ENCODE data around the gene EFR3B.
"Not testable (repeated sequence)": the region's sequence is repeated elsewhere in the genome, so short reads cannot be mapped to it uniquely, and the experiment has no call there.

EFR3B gene

DNA sequence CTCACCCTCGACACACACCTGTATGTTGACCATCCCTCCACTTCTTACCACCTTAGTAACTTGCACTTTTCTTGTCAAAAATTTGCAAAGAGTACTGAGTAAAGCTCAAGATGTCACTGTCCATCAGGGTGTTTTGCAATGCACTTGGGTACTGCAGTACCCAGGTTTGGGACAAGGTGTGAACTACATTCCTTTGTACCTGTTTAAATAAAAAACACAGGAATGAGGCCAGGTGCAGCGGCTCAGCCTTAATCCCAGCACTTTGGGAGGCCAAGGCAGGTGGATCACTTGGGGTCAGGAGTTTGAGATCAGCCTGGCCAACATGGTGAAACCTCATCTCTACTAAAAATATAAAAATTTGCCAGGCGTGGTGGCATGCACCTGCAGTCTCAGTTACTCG, 98.7 kb downstream of the EFR3B start:
- in situ Hi-C loops (cut with HindIII; ENCODE audit: low sequenced_read_pairs): not testable (repeated sequence)

GRCh38 chr2:25141120-25141519, 99.2 kb downstream of the EFR3B start:
- in situ Hi-C loops (cut with HindIII; ENCODE audit: low sequenced_read_pairs): no loop called here

- in situ Hi-C loops (cut with HindIII; ENCODE audit: low sequenced_read_pairs): no loop called here
Measured at GRCh38 chr2:25145803-25146202, 103.9 kb downstream of the EFR3B start.

DNA sequence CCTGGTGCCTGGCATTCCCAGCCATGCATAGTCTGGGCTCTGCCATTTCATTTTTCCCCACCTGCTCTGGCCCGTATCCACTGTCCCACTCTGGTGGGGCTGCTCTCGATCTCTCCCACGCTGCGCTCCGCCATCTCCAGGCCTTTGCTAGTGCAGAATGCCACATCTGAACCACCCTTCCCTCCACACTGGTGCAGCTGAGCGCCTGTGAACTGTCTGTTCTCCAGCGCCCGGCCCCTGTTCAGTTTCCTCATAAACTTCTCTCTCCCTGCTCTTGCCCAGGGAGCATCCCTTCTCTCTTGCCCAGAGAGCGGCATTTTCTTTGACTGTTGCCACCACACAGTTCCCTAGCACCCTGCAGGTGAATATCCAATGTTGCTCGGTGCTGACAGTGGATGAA, 105.0 kb downstream of the EFR3B start:
- in situ Hi-C loops (cut with HindIII; ENCODE audit: low sequenced_read_pairs): no loop called here

GRCh38 chr2:25149646-25150045, 107.8 kb downstream of the EFR3B start:
- in situ Hi-C loops (cut with HindIII; ENCODE audit: low sequenced_read_pairs): no loop called here

GRCh38 chr2:25150993-25151392, 109.1 kb downstream of the EFR3B start:
- in situ Hi-C loops (cut with HindIII; ENCODE audit: low sequenced_read_pairs): not testable (repeated sequence)

DNA sequence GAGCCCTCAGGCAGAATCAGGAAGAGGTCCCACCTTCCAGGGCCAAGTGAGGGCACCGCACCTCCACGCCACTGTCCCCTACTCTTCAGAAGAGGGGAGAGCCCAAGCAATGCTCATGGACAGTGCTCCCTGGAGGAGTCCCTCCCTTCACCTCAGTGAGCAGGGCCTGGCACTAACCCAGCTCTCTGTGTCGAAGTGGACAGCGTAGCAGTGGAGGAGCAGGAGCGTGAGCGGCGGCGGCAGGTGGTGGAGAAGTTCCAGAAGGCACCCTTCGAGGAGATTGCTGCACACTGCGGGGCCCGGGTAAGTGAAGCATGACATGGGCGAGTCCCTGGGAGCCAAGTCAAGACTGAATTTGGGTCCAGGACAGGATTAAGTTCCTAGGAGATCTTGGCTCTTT, 109.8 kb downstream of the EFR3B start:
- in situ Hi-C loops (cut with HindIII; ENCODE audit: low sequenced_read_pairs): no loop called here

GRCh38 chr2:25155401-25155800, 113.5 kb downstream of the EFR3B start:
- in situ Hi-C loops (cut with HindIII; ENCODE audit: low sequenced_read_pairs): no loop called here

DNA sequence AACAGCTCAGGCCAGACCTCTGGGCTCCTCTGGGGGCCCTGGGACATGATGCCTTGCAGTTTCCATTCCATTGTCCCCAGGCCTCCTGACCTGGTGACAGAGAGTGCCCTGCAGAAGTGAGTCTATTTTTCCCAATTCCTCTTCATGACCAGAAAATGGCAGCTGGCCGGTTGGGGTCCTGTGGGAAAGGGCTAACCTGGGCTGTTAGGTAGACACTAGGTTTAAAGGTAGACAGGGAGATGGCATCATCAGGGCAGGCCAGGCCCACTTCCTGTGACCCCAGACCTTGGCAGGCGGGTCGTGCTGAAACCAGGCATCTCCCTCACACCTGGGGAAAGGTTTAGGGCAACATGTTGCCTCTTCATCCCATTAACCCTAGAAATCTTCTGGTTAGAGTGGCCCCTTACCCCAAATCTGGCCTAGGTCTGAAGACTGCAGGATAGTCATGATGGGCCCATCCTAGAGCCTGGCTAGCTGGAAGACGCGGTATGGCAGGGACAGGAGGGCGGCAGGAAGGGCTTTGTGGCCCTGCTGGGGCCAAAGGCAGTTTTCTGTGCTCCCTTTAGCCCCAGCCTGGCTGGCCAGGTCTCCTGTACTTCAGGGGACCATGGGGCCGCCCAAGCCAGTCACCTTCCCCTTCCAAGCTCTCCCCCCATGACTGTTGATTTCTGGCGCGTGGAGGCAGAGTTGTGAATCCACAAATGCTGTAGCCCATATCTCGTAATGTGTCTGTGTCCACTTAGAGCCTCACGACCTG, 116.4 kb downstream of the EFR3B start:
- in situ Hi-C loops (cut with HindIII; ENCODE audit: low sequenced_read_pairs): no loop called here

DNA sequence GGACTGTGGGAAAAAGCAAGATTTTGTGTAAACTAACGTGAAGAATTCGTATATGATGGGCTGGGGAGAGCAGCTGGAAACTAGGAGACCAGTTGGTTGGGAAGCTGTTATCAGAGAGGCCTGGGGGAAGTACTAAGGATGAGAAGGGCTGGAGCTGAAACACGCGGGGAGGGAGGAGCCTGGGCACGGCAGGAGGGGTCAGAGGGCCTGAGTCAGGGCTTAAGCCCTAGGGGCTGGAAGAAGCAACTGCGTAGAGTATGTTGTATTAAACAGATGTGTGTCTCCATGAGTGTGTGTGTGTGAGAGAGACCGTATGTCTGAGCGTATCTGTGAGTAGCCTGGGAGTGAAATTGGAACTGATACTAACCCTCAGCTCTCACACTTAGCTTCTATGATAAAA, 118.1 kb downstream of the EFR3B start:
- in situ Hi-C loops (cut with HindIII; ENCODE audit: low sequenced_read_pairs): no loop called here

DNA sequence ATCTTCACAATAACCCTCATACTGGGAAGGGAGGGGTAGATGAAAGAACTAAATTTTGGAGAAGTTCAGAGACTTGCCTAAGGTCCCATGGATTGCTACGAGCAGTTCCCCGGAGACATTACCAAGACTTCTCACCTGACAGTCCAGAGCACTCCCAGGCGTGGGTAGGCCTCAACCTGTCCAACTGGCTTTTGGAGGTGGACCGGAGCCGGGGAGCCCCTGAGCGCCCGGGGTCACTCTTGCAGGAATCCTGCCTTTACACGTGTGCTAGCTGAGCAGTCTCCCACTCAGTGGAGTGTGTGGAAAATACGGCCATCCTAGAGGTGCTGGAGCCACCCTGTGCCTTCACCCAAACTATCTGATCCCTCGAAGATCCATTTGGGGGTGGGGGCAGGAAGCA, 118.5 kb downstream of the EFR3B start:
- in situ Hi-C loops (cut with HindIII; ENCODE audit: low sequenced_read_pairs): no loop called here

- in situ Hi-C loops (cut with HindIII; ENCODE audit: low sequenced_read_pairs): no loop called here
Measured at GRCh38 chr2:25161055-25161781, 119.3 kb downstream of the EFR3B start.

DNA sequence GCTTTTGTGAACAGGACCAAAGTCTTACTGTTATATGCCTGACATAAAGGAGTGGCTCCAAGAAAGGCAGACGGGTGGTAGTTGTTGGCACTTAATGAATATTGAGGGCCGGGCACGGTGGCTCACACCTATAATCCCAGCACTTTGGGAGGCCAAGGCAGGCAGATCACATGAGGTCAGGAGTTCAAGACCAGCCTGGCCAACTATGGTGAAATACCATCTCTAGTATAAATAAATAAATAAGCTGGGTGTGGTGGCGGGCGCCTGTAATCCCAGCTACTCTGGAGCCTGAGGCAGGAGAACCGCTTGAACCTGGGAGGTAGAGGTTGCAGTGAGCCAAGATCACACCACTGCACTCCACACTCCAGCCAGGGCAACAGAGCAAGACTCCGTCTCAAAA, 120.2 kb downstream of the EFR3B start:
- in situ Hi-C loops (cut with HindIII; ENCODE audit: low sequenced_read_pairs): not testable (repeated sequence)

- in situ Hi-C loops (cut with HindIII; ENCODE audit: low sequenced_read_pairs): no loop called here
Measured at GRCh38 chr2:25164561-25164960, 122.7 kb downstream of the EFR3B start.

DNA sequence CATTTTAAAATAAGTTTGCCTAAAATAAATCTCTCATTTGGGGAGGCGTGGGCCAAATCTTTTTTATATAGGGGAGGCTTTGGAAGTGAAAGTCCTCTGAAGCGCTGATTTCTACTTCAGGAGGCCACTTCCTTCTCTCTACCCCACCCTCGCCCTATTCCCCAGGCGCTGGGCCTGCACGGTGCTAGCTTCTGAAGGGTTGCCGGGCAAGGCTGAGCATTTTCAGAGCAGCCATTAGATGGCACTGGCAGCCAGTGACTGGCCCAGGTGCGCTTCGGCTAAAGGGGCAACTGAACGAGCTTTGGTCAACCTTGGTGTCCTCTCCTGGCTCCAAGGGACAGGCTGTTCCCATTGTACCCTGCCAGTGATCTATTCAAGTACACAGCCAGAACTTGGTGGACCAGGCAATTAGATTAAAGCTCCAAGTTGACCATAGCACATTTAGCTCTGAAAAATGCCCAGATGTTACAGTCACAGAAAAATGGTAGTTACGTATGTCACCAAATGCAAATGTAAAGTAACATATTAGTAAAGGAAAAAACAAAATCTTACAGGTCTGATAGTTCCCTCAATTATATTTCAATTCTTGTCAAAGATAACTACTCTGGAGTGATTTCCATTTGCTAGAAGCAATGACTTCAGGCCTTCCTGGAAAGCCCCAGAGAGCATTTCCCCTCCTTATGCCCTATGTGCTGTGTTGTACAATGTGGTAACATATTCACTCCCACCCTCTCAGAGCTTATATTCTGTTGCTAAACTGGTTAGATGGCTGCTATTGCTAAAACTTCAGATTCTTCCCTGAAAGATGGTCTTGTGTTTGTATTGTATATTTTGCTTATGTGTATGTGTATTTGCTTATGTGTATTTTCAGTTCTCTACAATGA, 124.4 kb downstream of the EFR3B start:
- in situ Hi-C loops (cut with HindIII; ENCODE audit: low sequenced_read_pairs): no loop called here

DNA sequence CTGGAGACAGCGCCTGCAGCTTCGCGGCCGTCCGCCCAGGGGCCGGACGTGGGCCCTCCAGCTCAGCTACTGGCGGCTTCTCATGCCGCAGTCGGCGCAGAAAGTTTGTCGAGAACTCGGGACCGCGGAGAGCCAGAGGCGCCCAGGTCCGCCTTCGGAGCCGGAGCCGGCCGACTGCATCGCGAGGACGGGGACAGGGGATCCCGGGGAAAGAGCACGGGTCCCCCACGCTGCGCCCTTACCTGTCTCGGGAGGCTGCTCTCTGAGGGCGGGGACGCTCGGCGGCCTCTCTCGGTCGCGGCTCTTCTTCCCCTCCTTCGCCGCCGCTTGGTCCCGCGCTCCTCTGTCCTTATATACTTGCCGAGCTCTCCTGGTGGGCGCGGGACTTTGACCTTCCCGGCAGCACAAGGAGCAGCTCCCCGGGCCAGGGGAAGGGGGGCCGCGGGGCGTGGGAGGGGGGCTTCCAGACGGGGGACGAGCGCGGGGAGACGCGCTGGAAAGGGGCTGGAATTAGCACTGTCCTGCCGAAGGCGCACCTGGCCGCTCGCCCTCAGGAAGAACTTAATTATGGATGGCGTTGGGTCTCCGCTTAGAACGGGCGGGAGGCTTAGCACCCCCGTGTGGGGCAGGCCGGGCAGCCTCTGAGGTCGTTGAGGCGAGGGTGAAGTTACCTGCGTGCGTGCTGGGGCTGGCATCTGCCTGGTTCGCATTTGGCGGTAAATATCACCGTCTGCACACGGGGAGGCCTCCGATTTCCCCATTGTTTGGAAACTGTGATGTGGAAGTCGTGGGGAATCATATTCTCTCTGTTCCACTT, 126.6 kb downstream of the EFR3B start, which contains the start of gene POMC:
TSS of gene POMC (minus strand) at position 325 of the 817 bp plus-strand sequence. CDS start 3,808 bp downstream, outside the sequence.
- in situ Hi-C loops (cut with HindIII; ENCODE audit: low sequenced_read_pairs): no loop called here

GRCh38 chr2:25169073-25169470, 127.2 kb downstream of the EFR3B start:
- in situ Hi-C loops (cut with HindIII; ENCODE audit: low sequenced_read_pairs): no loop called here

- in situ Hi-C loops (cut with HindIII; ENCODE audit: low sequenced_read_pairs): no loop called here
Measured at GRCh38 chr2:25170888-25171287, 129.0 kb downstream of the EFR3B start.

DNA sequence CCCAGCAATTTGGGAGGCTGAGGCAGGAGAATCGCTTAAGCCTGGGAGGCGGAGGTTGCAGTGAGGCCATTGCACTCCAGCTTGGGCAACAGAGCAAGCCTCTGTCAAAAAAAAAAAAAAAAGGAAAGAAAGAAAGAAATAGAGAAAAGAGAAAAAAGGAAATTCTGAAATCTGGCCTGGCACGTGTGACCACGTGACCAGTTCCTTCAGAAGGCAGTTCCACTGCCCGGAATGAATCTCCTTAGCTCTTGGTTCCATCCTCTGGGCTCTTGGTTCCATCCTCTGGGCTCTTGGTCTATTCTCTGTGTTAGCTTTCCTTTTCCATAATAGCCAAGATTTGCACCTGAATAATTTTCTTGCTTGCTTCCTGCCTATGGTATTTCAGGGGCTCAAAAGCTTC, 131.8 kb downstream of the EFR3B start:
- in situ Hi-C loops (cut with HindIII; ENCODE audit: low sequenced_read_pairs): no loop called here

GRCh38 chr2:25174192-25174861, 132.5 kb downstream of the EFR3B start:
- in situ Hi-C loops (cut with HindIII; ENCODE audit: low sequenced_read_pairs): no loop called here

All from DLD1 (cell line).